ENCODE data around the gene TBC1D10B. TPM values are rescaled to one million over a fixed set of nuclear protein-coding genes. Genes with fewer than 3 reads are reported as not detected.

The TBC1D10B gene, protein sequence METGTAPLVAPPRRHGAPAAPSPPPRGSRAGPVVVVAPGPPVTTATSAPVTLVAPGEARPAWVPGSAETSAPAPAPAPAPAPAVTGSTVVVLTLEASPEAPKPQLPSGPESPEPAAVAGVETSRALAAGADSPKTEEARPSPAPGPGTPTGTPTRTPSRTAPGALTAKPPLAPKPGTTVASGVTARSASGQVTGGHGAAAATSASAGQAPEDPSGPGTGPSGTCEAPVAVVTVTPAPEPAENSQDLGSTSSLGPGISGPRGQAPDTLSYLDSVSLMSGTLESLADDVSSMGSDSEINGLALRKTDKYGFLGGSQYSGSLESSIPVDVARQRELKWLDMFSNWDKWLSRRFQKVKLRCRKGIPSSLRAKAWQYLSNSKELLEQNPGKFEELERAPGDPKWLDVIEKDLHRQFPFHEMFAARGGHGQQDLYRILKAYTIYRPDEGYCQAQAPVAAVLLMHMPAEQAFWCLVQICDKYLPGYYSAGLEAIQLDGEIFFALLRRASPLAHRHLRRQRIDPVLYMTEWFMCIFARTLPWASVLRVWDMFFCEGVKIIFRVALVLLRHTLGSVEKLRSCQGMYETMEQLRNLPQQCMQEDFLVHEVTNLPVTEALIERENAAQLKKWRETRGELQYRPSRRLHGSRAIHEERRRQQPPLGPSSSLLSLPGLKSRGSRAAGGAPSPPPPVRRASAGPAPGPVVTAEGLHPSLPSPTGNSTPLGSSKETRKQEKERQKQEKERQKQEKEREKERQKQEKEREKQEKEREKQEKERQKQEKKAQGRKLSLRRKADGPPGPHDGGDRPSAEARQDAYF
- total RNA-seq, result 33.1 and 39.3 TPM in 2 replicates

DNA sequence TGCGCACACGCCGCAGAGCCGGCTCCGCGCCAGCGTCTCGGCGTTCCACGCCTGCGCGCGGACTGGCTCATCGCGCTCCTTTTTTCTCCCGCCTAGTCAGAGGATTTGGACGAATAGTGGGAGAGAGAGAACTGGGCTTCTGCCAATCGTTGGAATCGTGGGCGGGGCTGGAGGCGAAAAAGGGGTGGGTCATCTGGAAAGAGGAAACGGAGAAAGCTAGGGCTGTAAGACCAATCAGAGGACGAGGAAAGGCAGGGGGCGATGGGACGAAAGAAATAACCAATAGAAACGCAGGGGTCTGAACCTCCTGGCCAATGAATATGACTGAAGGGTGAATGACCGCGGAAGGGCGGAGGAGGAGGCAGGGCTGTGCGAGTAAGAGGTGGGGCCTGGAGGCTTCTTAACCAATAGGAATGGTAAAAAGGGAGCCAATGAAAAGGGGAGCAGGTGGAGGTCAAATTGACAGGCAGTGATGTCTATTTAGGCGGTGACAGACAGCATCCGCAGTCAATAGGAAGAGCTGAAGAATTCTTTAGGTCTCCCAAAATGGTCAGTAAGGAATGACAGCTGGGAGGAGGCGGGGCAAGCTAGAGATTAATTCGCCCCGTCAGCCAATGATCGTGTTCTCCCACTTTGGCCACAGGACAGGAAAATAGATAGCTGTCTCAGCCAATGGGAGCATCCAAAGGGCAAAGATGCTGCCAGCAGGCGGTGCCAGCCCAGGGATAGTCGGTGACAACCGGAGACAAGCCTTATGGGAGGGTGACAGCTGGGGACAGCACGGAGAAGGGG is at the start of gene TBC1D10B:
TBC1D10B (minus strand) TSS at position 39 of the 792 bp plus-strand sequence. CDS start 311 bp downstream, outside the sequence.

DNA sequence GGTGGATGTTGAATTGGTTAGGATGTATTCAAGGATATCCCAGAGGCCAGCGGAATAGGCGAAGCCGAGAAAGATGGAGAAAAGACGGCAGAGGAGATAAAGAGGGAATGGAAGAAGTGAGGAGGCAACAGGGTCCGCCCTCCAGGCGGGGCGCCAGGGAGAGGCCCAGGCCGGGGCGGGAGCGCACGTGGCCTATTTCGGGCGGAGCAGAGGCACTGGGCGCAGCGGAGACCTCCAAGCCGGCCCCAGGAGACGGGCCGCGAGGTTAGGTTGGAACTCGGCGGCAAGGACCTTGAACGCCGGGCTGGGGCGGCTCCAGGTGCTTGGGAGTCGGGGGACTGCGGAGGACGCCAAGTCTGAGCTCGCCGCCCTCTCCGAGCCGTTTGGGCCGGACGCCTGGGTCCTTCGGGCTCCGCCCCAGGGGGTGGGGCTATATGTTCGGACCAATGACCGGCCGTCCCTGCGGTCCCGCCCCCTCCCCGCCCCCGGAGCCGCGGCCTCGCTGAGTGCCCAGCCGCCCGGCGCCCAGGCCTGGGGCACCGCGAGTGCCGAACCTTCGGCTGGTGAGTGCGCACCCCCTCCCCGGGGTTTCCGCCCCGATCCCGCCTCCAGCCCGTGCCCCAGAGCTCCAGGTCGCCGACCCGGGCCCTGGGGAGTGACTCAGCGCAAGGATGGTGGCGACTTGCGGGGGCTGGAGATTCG is 37.0 kb upstream of the TBC1D10B start, which contains the start of gene ZNF771:
ZNF771 (plus strand) TSS at position 505 of the 702 bp plus-strand sequence. CDS start 448 bp downstream, outside the sequence.

DNA sequence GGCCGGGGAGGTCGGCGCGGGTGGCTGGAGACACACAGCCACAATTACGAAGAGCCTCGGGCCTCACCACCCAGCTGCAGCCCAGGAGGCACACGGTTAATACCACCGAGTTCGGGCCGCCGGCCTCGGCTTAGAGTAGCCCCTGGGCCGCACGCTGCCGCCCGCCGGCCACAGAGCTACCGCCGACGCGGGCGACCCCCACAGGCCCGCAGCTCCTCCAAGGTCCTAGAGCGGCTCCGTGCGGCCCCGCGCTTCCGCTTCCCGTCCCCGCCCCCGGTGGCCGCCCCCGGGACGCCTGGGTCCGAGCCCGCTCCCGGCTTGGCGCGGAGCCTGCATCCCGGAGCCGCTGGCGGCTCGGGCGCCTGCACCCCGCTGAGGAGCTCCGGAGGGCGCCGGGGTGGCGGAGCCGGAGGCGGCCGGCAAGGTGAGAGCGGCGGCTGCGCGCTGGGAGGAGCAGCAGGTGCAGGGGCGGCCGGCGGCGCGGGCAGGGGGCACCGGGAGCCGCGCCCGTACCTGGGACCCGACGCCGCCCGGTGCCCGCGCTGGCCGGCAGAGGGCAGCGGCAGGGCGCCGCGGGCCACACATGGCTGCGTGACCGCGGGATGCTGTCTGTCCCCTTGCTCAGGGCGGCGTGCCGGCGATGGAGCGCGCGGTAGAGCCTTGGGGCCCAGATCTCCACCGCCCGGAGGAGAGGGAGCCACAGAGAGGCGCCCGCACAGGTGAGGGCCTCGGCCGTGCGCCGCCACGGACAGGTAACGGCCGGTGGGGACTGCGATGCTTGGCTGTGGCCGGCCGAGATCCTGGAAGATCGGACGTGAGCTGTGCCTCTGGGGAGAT is 25.1 kb upstream of the TBC1D10B start, which contains the start of gene ZNF48:
ZNF48 (plus strand) TSS at position 266 of the 837 bp plus-strand sequence; CDS start at position 641, 375 bp downstream.

DNA sequence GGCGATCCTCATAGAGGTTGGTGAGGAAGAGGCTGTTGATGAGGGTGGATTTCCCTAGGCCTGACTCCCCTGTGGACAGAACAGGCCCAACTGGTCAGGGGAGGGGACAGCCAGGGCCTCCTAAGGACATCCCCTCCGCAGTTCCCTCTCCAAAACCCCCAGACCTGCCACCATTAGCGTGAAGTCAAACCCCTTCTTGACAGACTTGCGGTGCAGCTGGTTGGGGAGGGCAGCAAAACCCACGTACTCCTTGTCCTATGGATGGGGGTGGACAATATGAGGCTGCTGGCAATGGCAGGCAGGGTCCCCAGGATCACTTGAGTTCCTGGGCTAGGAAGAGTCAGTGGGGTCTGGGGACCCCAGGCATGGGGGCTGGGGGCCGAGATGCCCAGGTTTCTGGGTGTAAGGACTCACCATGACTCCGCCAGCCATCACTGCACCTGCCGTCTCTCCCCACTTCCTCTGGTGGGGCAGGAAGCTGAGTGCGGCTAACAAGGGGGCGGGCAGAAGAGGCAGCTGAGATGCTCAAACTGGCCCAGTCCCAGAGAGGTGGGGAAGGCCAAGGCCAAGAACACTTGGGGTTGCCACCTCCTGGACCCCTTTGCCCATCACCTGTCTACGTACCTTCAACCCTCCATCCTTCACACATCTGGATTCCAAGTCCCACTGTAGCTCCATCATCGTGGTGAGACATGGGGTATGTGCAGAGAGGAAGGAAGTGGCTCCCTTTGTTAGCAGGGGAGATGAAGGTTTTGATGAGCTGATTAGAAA is 12.0 kb upstream of the TBC1D10B start, which contains the start of gene SEPTIN1:
SEPTIN1 (minus strand) TSS at position 451 of the 771 bp plus-strand sequence; CDS start at position 432, 19 bp downstream.

DNA sequence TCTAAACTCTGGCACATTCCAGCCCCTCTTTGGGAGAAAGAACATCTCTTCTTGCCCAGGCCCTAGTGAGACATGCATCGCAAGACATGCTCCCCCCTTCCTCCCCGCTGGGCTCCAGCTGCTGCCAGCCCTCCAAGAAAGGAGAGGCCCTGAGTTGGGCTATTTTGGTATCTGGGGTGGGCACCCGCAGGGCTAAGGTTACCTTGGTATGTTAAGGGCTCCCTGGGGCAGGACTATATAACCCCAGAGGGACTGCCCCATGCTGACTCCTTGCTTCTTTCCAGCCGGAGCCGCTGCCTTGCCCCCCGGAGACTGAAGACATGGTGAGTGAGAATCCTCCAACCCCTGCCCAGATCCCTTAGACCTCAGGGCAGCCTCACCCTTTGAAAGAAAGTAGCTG is 4.2 kb upstream of the TBC1D10B start, which contains the start of gene MYL11:
MYL11 (plus strand) TSS at position 265 of the 400 bp plus-strand sequence; CDS start at position 321, 56 bp downstream.

DNA sequence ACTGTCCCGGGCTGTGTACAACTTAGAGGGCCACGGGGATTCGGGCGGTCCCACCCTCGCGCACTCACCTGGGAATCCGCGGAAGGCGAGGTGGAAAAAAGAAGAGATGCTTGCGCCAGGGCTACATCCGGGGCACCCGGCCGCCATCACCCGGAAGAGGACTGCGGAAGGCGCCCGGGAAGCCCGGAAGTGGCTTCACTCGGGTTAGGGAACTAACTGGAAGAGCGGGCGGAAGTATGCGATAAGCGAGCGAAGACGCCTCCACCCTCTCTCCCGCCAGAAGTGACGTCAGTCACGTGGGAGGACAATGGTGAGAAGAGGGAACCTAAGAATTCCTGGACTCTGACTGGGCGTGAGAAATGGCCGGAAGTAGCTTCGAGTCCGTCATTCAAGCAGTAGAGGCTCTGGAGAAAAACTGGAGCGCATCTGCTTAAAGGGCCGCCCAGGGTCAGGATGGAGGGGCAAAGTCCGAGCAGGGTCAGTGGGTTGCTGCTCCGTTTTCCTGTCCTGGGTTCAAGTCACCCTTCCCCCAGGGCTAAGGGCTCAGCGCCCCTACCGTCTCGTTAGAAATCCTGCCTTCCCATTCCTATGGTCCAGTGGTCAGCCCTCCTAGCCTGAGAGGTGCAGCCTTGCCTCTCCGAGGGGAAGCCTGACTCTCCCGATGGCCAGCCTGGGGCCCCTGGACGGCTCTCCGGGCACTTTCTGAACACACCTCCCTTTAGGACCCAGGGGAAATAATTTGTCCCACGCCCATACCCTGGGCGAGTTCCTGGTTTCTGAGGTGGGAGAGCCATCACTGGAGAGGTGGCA is 14.9 kb downstream of the TBC1D10B start, which contains the start of gene CD2BP2:
CD2BP2 (minus strand) TSS at position 165 of the 810 bp plus-strand sequence. CDS start 627 bp downstream, outside the sequence.

Other genes with a start within 250 kb of the TBC1D10B start
- 47.0 and 60.8 TPM in 2 replicates for gene MAPK3, start 247.3 kb downstream of the TBC1D10B start, total RNA-seq
- 0.15 and 1.3 TPM in 2 replicates for gene CORO1A, start 186.9 kb downstream of the TBC1D10B start, total RNA-seq
- gene BOLA2B, start 176.8 kb downstream of the TBC1D10B start, total RNA-seq, result 53.6 and 86.3 TPM in 2 replicates
- 21.6 and 25.5 TPM in 2 replicates for gene SLX1A, start 176.6 kb downstream of the TBC1D10B start, total RNA-seq
- 2.9 and 14.1 TPM in 2 replicates for gene SULT1A3, start 171.2 kb downstream of the TBC1D10B start, total RNA-seq
- gene NPIPB13, start 122.0 kb downstream of the TBC1D10B start, total RNA-seq, result 1.7 and 2.1 TPM in 2 replicates
- gene CD2BP2, start 15.2 kb downstream of the TBC1D10B start, total RNA-seq, result 31.3 and 43.4 TPM in 2 replicates
- not detected in 2 replicates for gene MYL11, start 4.3 kb upstream of the TBC1D10B start, total RNA-seq
- gene SEPTIN1, start 12.1 kb upstream of the TBC1D10B start, total RNA-seq, result 0.50 TPM in 1 of 2 replicates, not detected in the other
- 2.4 and 3.5 TPM in 2 replicates for gene ZNF48, start 24.9 kb upstream of the TBC1D10B start, total RNA-seq
- gene ZNF771, start 37.1 kb upstream of the TBC1D10B start, total RNA-seq, result 28.0 and 32.5 TPM in 2 replicates
- 12.6 and 16.9 TPM in 2 replicates for gene DCTPP1, start 59.5 kb upstream of the TBC1D10B start, total RNA-seq
- gene SEPHS2, start 75.4 kb upstream of the TBC1D10B start, total RNA-seq, result 23.2 and 25.8 TPM in 2 replicates
- gene ITGAL, start 102.2 kb upstream of the TBC1D10B start, total RNA-seq, result not detected in 2 replicates
- gene ZNF768, start 156.1 kb upstream of the TBC1D10B start, total RNA-seq, result 15.4 and 18.7 TPM in 2 replicates
- gene ZNF747, start 164.4 kb upstream of the TBC1D10B start, total RNA-seq, result 7.8 and 10.0 TPM in 2 replicates
- 7.9 and 8.9 TPM in 2 replicates for gene ZNF764, start 187.9 kb upstream of the TBC1D10B start, total RNA-seq
- gene ZNF688, start 201.2 kb upstream of the TBC1D10B start, total RNA-seq, result 10.4 and 11.6 TPM in 2 replicates
- 6.8 and 18.9 TPM in 2 replicates for gene ZNF785, start 215.2 kb upstream of the TBC1D10B start, total RNA-seq
- gene ZNF689, start 239.9 kb upstream of the TBC1D10B start, total RNA-seq, result 7.1 and 9.8 TPM in 2 replicates